Psoas muscle (tissue), 8 donors: Measurements from ENCODE around the gene PRR23E. TPM values are rescaled to one million over a fixed set of nuclear protein-coding genes. Genes with fewer than 3 reads are reported as not detected.

Experiments
- ATAC-seq, 4 donors: fragments of 200-7000 bp; cut with Tn5 transposase; one replicate each; pipeline ENCODE4 v1.9.1; 2020; ENCODE audit warnings: moderate library complexity in 3 of 4, mild to moderate bottlenecking in 2 of 4
- DNase-seq, 2 donors: peaks; one replicate each; pipeline ENCODE4 v3.0.0-alpha.2; 2020
- H3K27ac ChIP-seq: fragments of 200-600 bp; one replicate; pipeline ENCODE4 v1.8.0; 2022
- H3K27me3 ChIP-seq, 3 donors: fragments of 200-600 bp in 1 of 3; one replicate each; pipeline versions ENCODE4 v1.6.1 to v1.8.0; 2013 to 2022; ENCODE audit warnings: low read length in 2 of 3, mild to moderate bottlenecking in 2 of 3, moderate library complexity in 1 of 3; ENCODE audit not compliant: insufficient read depth in 3 of 3
- H3K36me3 ChIP-seq, 2 donors: fragments of 200-600 bp in 1 of 2; one replicate each; pipeline versions ENCODE4 v1.6.1 to v1.8.0; 2013 to 2022; ENCODE audit warnings: low read depth in 1 of 2, mild to moderate bottlenecking in 1 of 2, moderate library complexity in 1 of 2; ENCODE audit not compliant: insufficient read depth in 1 of 2
- H3K4me1 ChIP-seq: fragments of 200-600 bp; one replicate; pipeline ENCODE4 v1.8.0; 2022
- H3K4me3 ChIP-seq: fragments of 200-600 bp; one replicate; pipeline ENCODE4 v1.8.0; 2022; ENCODE audit warnings: mild to moderate bottlenecking
- H3K9me3 ChIP-seq: fragments of 200-600 bp; one replicate; pipeline ENCODE4 v1.8.0; 2022
- whole genome bisulfite sequencing, 3 donors: extraction: QIAGEN DNeasy Blood & Tissue Kit; methylation state at CpG; one replicate each; pipeline versions ENCODE4 v1.1.6 to v1.1.7; 2013; 5-methylcytosine and 5-hydroxymethylcytosine counted together
- intact Hi-C, 2 donors: fragments of 100-400 bp; cut with DNase I; formaldehyde crosslinking; loops; one replicate each; pipeline versions ENCODE4 v1.11.0 to v1.14.2; 2022
- polyA plus RNA-seq, 3 donors: library from polyadenylated mRNA; stranded (reverse); fragments of 200-250 nt; gene quantifications; one replicate each; pipeline ENCODE4 v1.2.3, GENCODE V29; 2013
- total RNA-seq, 4 donors: library from RNA; stranded (reverse); fragmentation: NEBNext Ultra II Directional in 2 of 4; extraction: Animal tissue kit (Norgen Biotek cat#: 25700) in 2 of 4; gene quantifications; one replicate each; pipeline versions ENCODE4 v1.2.1 to v1.2.4, GENCODE V29; 2021 to 2023
- TF ChIP-seq, protein P1 (sequence below): fragments of 200-600 bp; IDR thresholded peaks from one replicate; pipeline ENCODE4 v1.8.0; 2022; ENCODE audit warnings: antibody characterized with exemption
- donor health status: healthy with polysubstance abuse.
- donor health status: DM: no; HTN: no; CAD: no; lungs with moderate emphysema.
- donor health status: Bipolar disorder and iron deficiency.
- donor health status: healthy.
- donor health status: DM: yes; HTN: yes; CAD: no.
- donor health status: DM: no; HTN: no; CAD: no.
- donor health status: DM: no; HTN: no; CAD: no.
- donor health status: DM: yes; HTN: yes; CAD: no.

The PRR23E gene
- total and polyA plus RNA-seq, 7 donors = not detected

DNA sequence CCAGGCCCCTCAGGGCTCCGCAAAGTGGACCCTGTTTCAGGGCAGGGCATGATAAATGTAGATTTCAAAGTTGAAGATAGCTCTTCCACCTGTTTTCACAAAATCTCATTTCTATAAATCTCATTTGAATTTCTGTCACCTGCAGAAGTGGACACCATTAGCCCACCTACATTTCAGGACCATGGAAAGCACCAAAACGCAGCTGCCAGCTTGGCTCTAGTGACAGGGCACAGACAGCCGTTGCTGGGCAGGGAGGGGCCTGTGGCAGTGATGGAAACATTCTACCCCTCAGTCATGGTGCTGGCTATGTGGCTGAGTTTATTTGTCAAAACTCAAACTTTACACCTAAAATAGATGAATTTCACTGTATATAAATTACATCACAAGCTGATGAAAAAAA, 40.4 kb downstream of the PRR23E start:
- Histone ChIP-seq H3K4me3 (no peak overlapping the region), H3K9me3 (peaks cover 3% of the 10 kb centered on the region), H3K36me3 (no peaks in the 10 kb centered on the region), H3K27ac (no peak overlapping the region), H3K27me3 (peaks cover 0 to 2% (median 0%) of the 10 kb centered on the region in 3 donors), H3K4me1 (no peaks in the 10 kb centered on the region)
- intact Hi-C loops = no loop called here
- WGBS, 3 donors = 31 to 36% (median 33%) methylated on average over 3 of the region's 3 CpGs
- peak in 2 of 4 donors; percentile 55 to 61 for ATAC-seq
- TF ChIP-seq, protein P1, sequence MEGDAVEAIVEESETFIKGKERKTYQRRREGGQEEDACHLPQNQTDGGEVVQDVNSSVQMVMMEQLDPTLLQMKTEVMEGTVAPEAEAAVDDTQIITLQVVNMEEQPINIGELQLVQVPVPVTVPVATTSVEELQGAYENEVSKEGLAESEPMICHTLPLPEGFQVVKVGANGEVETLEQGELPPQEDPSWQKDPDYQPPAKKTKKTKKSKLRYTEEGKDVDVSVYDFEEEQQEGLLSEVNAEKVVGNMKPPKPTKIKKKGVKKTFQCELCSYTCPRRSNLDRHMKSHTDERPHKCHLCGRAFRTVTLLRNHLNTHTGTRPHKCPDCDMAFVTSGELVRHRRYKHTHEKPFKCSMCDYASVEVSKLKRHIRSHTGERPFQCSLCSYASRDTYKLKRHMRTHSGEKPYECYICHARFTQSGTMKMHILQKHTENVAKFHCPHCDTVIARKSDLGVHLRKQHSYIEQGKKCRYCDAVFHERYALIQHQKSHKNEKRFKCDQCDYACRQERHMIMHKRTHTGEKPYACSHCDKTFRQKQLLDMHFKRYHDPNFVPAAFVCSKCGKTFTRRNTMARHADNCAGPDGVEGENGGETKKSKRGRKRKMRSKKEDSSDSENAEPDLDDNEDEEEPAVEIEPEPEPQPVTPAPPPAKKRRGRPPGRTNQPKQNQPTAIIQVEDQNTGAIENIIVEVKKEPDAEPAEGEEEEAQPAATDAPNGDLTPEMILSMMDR = no peak
- DNase-seq = no peak

DNA sequence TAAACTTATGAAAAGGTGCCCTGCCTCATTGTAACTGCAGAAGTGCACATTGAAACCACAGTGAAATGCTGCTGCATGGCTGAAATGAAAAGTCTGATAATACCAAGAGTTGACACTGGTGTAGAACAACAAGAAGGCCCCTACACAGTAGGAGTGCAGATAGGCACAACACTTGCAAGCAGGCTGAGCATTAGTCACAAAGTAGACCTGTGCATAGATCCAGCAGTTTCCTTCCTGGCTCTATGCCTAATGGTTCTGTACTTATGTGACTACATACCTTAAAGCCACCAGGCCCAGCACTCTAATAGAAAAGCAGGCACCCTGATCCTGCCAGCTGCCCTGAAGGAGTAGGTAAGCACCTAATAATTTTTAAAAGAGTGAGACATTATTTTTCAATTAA, 41.8 kb downstream of the PRR23E start:
- no peaks in the 10 kb centered on the region for H3K4me1 ChIP-seq
- TF ChIP-seq, protein P1 = no peak
- peaks cover 3% of the 10 kb centered on the region for H3K9me3 ChIP-seq
- no peak overlapping the region for H3K4me3 ChIP-seq
- H3K27me3 ChIP-seq = peaks cover 0 to 2% (median under 1%) of the 10 kb centered on the region in 3 donors
- intact Hi-C loops = no loop called here
- no peaks in the 10 kb centered on the region for H3K36me3 ChIP-seq
- DNase-seq = no peak
- no peak for ATAC-seq
- H3K27ac ChIP-seq = no peak overlapping the region

DNA sequence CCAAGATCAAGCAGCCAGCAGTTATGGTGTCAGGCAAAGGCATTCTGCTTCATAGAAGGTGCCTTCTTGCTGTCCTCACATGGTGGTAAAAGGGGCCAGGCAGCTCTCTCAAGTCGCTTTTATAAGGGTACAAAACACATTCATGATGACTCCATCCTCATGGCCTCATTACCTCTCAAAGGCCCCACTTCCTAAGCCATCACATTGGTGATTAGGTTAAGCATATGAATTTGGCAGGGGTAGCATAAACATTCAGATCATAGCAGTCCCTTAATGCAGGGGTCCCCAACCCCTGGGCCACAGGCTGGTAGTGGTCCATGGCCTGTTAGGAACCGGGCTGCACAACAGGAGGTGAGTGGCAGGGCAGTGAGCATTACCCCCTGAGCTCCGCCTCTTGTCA, 42.8 kb downstream of the PRR23E start:
- Histone ChIP-seq H3K27ac (no peak overlapping the region), H3K27me3 (peaks cover 0 to 10% (median 2%) of the 10 kb centered on the region in 3 donors), H3K4me1 (no peaks in the 10 kb centered on the region), H3K9me3 (peaks cover 3% of the 10 kb centered on the region), H3K36me3 (no peaks in the 10 kb centered on the region), H3K4me3 (no peak overlapping the region)
- WGBS, 3 donors = 72 to 73% (median 73%) methylated on average over 3 of the region's 3 CpGs
- intact Hi-C loops = no loop called here
- DNase-seq (no peak), ATAC-seq (no peak)
- TF ChIP-seq, protein P1 = no peak

DNA sequence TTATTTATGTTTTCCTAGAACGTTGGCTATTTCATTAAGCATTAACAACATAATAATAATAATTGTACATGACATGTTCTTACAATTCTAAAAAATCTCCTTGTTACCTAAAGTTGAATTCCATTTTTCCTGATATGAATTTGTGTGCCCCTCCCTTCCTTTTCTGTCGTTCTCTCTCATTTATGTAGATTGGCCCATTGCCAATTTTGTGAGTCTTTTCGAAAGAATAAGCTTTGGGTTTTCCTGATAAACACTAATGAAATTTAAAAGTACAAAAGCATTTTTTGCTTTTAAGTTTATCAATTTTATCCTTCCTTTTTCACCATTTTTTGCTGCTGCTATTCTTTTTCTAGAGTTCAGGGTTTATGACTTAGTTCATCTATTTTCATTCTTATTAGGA, 44.9 kb downstream of the PRR23E start:
- DNase-seq (no peak), ATAC-seq (no peak)
- Histone ChIP-seq H3K9me3 (no peaks in the 10 kb centered on the region), H3K4me3 (no peak overlapping the region), H3K4me1 (no peaks in the 10 kb centered on the region), H3K36me3 (no peaks in the 10 kb centered on the region), H3K27ac (no peak overlapping the region), H3K27me3 (peaks cover 0 to 19% (median 3%) of the 10 kb centered on the region in 3 donors)
- TF ChIP-seq, protein P1 = no peak
- intact Hi-C loops = no loop called here
- 22 to 58% (median 37%) methylated on average over 3 of the region's 3 CpGs for WGBS, 3 donors

DNA sequence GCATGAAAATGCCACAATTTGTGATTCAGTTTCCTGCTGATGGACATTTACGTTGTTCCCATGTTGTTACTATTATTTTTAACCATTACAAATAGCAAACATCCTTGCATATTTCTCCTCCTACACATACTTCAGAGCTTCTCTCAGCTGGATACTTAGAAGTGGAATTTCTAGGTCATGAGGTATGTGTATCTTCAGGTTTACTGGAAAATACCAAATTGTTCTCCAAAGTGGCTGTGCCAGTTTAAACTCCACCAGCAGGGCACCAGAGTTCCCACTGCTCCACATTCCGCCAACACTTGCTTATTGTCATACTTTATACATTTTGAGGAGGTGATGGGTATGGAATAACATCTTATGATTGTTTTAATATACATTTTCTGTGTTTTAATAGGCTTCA, 45.7 kb downstream of the PRR23E start:
- TF ChIP-seq, protein P1 = no peak
- Histone ChIP-seq H3K4me3 (no peak overlapping the region), H3K9me3 (no peaks in the 10 kb centered on the region), H3K4me1 (no peaks in the 10 kb centered on the region), H3K27me3 (peaks cover 0 to 19% (median 3%) of the 10 kb centered on the region in 3 donors), H3K27ac (no peak overlapping the region), H3K36me3 (no peaks in the 10 kb centered on the region)
- 72 to 75% (median 73%) methylated on average over 2 of the region's 2 CpGs for WGBS, 3 donors
- ATAC-seq (no peak), DNase-seq (no peak)
- intact Hi-C loops = no loop called here
